ENCODE data around the gene TFPT. TPM values are rescaled to one million over a fixed set of nuclear protein-coding genes. Genes with fewer than 3 reads are reported as not detected.
A peak's percentile ranks its signal among the peaks of the same experiment; 100 is the strongest.

Gene TFPT
- total RNA-seq, 2 donors from 2014 or later = 6.5 to 11.9 TPM

DNA sequence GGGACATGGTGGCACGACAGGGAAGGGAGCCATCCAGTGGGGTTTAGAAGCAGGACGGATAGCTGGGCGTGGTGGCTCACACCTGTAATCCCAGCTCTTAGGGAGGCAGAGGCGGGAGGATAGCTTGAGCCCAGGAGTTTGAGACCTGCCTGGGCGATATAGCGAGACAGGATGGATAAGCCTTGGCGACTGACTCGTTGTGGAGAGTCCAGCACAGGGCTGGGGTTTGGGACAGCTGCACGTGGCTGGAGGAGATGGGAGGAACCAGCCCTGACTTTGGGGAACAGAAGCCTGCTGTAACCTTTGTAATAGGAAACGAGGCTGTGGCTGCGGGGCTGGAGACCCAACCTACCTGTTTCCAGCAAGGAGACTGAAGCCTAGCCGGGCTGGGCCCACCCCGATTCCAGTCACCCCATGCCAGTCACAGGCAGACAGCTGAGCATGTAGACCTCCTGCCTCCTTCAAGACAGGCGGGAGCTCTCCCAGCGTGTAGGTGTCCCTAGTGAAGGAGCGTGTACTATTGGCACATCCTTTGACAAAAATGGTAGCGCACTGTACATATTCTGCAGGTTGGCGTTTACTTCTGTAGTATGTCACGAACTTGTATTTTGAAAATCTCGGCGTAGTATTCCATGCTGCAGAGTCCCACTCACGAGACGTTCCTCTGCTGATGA is 36.0 kb upstream of the TFPT start:
- intact Hi-C loops (cut with DNase I) = no loop called here
- H3K36me3 ChIP-seq (replicated peaks in 1 of 2; ENCODE audit: insufficient read depth in 1 of 2, low read depth in 2 of 2) = peaks cover 4 to 50% of the 10 kb centered on the region in 2 donors
- ATAC-seq = no peak
- 84 to 86% methylated on average over 22 to 23 of the region's 23 CpGs for WGBS, 2 donors
- no peaks in the 10 kb centered on the region for H3K9me3 ChIP-seq
- no peak for TF ChIP-seq POLR2A (IDR thresholded peaks at IDR 0.05)
- no peak for TF ChIP-seq CTCF (IDR thresholded peaks at IDR 0.05)
- H3K4me1 ChIP-seq = no peaks in the 10 kb centered on the region
- H3K27ac ChIP-seq = no peak overlapping the region
- no peak overlapping the region for H3K4me3 ChIP-seq
- H3K27me3 ChIP-seq = no peaks in the 10 kb centered on the region
- DNase-seq = no peak

DNA sequence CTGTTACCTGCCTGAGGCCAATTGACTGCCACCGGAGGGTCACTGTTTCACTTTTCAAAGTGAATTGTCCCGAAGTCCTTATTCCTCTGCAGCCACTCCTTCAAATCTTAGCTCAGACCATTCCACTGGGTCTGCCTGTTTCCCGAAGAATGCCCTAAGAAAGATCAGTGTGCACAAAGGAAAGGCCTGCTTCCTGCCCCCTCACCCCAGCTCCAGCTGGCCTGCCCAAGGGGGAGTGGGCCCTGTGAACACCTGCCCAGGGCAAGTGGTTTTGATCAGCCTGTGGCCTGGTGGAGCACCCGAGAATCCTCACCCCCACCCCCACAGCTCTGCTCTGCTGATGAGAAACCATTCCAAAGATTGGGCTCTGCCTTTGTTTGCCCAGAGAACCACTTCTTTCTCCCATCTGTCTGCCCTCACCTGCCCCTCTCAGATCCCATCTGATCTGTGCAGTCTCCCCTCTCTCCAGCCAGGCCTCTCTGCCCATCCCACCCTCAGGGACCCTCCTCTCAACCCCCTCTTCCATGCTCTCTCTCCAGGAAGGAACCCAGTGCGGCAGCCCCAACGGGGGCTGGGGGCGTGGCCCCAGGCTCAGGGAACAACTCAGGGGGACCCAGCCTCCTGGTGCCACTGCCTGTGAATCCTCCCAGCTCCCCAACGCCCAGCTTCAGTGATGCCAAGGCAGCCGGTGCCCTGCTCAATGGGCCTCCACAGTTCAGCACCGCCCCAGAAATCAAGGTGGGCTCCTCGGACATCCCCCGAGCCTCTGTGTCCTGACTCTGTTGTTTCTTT is 33.8 kb upstream of the TFPT start:
- no peaks in the 10 kb centered on the region for H3K27me3 ChIP-seq
- H3K9me3 ChIP-seq = no peaks in the 10 kb centered on the region
- intact Hi-C loops (cut with DNase I) = no loop called here
- no peak for DNase-seq
- H3K36me3 ChIP-seq (replicated peaks in 1 of 2; ENCODE audit: insufficient read depth in 1 of 2, low read depth in 2 of 2) = peaks cover 16 to 60% of the 10 kb centered on the region in 2 donors
- WGBS, 2 donors = 83 to 90% methylated on average over 12 of the region's 12 CpGs
- H3K27ac ChIP-seq = no peak overlapping the region
- no peak for TF ChIP-seq POLR2A (IDR thresholded peaks at IDR 0.05)
- TF ChIP-seq CTCF (IDR thresholded peaks at IDR 0.05) = no peak
- no peak for ATAC-seq
- H3K4me1 ChIP-seq = no peaks in the 10 kb centered on the region
- H3K4me3 ChIP-seq = no peak overlapping the region

- Histone ChIP-seq H3K36me3 (replicated peaks in 1 of 2; ENCODE audit: insufficient read depth in 1 of 2, low read depth in 2 of 2) (peaks cover 26 to 64% of the 10 kb centered on the region in 2 donors), H3K27ac (no peak overlapping the region), H3K9me3 (no peaks in the 10 kb centered on the region), H3K4me1 (no peaks in the 10 kb centered on the region), H3K27me3 (no peaks in the 10 kb centered on the region), H3K4me3 (no peak overlapping the region)
- no peak for ATAC-seq
- no peak for TF ChIP-seq POLR2A (IDR thresholded peaks at IDR 0.05)
- no peak for TF ChIP-seq CTCF (IDR thresholded peaks at IDR 0.05)
- WGBS, 2 donors = 78 to 92% methylated on average over 14 to 15 of the region's 19 CpGs
- no peak for DNase-seq
- intact Hi-C loops (cut with DNase I) = no loop called here
Measured at GRCh38 chr19:54148158-54148557, 32.7 kb upstream of the TFPT start.

- WGBS, 2 donors = 63 to 90% methylated on average over 3 of the region's 3 CpGs
- H3K4me3 ChIP-seq = no peak overlapping the region
- no peaks in the 10 kb centered on the region for H3K4me1 ChIP-seq
- ATAC-seq = no peak
- no peak overlapping the region for H3K27ac ChIP-seq
- TF ChIP-seq CTCF (IDR thresholded peaks at IDR 0.05) (no peak), POLR2A (IDR thresholded peaks at IDR 0.05) (no peak)
- peak in 1 of 4 donors; percentile 40 for DNase-seq
- no peaks in the 10 kb centered on the region for H3K27me3 ChIP-seq
- peaks cover 31 to 61% of the 10 kb centered on the region in 2 donors for H3K36me3 ChIP-seq (replicated peaks in 1 of 2; ENCODE audit: insufficient read depth in 1 of 2, low read depth in 2 of 2)
- intact Hi-C loops (cut with DNase I) = no loop called here
- no peaks in the 10 kb centered on the region for H3K9me3 ChIP-seq
Measured at GRCh38 chr19:54147676-54148075, 32.2 kb upstream of the TFPT start.
